Stimulated activated CD8-positive, alpha-beta memory T cell treated with anti-CD3 and anti-CD28 coated beads, Interleukin-15, amount 100 ng/mL, for 1 hour (primary cell): ENCODE data around the gene NTSR1.
A peak's percentile ranks its signal among the peaks of the same experiment; 100 is the strongest.

Experiments used
- DNase-seq: peaks from one replicate; pipeline ENCODE4 v3.0.0-alpha.2; 2020; ENCODE audit warnings: low read depth

The NTSR1 gene

GRCh38 chr20:62788607-62789006, 80.0 kb downstream of the NTSR1 start:
- no peak for DNase-seq

- no peak for DNase-seq
Observed at GRCh38 chr20:62790075-62790474, 81.4 kb downstream of the NTSR1 start.

GRCh38 chr20:62791301-62792181, 82.9 kb downstream of the NTSR1 start:
- peak; percentile 45 for DNase-seq

- DNase-seq, result no peak
Observed at GRCh38 chr20:62792182-62792939, 83.7 kb downstream of the NTSR1 start.

GRCh38 chr20:62792940-62793756, 84.5 kb downstream of the NTSR1 start:
- no peak for DNase-seq

- no peak for DNase-seq
Observed at GRCh38 chr20:62793757-62794006, 85.0 kb downstream of the NTSR1 start.

GRCh38 chr20:62794007-62794724, 85.5 kb downstream of the NTSR1 start:
- DNase-seq, result peak; percentile 81

GRCh38 chr20:62795023-62795761, 86.6 kb downstream of the NTSR1 start:
- peak; percentile 28 for DNase-seq

GRCh38 chr20:62796699-62797491, 88.3 kb downstream of the NTSR1 start:
- no peak for DNase-seq

GRCh38 chr20:62797671-62798532, 89.3 kb downstream of the NTSR1 start:
- DNase-seq, result no peak

GRCh38 chr20:62799036-62799435, 90.4 kb downstream of the NTSR1 start:
- no peak for DNase-seq

GRCh38 chr20:62799459-62799858, 90.8 kb downstream of the NTSR1 start:
- no peak for DNase-seq

GRCh38 chr20:62799873-62800272, 91.2 kb downstream of the NTSR1 start:
- DNase-seq, result no peak

GRCh38 chr20:62800314-62801259, 92.0 kb downstream of the NTSR1 start:
- DNase-seq, result no peak

GRCh38 chr20:62801284-62802010, 92.8 kb downstream of the NTSR1 start:
- no peak for DNase-seq

GRCh38 chr20:62802026-62802712, 93.5 kb downstream of the NTSR1 start:
- no peak for DNase-seq

- no peak for DNase-seq
Observed at GRCh38 chr20:62804021-62804626, 95.5 kb downstream of the NTSR1 start.
